Stimulated activated naive CD4-positive, alpha-beta T cell (primary cell): ENCODE measurements around the gene MITF.

ENCODE experiments used
- DNase-seq, 6 experiments: peaks; one replicate each; lab custom pipeline; 2025; lab: John Stamatoyannopoulos, UW

The MITF gene

DNA sequence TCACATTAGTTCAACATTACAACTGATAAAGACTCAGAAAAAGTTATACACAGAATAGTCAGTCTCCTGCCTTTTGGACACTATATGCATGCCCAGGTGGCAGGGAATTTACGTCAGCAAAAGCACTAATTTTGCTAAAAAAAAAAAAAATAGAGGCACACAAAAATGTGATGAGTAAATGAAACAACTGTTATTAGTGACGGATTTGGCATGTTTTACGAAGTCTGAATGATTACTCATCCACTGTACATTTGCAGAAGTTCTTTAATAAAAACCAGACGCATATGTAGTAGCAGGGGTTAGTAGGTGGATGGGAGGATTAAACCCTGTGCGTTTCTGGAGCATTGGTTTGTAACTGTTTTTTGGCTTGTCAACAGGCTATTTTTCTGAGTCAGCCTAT is 99.0 kb downstream of the MITF start:
- DNase-seq, result no peak

DNA sequence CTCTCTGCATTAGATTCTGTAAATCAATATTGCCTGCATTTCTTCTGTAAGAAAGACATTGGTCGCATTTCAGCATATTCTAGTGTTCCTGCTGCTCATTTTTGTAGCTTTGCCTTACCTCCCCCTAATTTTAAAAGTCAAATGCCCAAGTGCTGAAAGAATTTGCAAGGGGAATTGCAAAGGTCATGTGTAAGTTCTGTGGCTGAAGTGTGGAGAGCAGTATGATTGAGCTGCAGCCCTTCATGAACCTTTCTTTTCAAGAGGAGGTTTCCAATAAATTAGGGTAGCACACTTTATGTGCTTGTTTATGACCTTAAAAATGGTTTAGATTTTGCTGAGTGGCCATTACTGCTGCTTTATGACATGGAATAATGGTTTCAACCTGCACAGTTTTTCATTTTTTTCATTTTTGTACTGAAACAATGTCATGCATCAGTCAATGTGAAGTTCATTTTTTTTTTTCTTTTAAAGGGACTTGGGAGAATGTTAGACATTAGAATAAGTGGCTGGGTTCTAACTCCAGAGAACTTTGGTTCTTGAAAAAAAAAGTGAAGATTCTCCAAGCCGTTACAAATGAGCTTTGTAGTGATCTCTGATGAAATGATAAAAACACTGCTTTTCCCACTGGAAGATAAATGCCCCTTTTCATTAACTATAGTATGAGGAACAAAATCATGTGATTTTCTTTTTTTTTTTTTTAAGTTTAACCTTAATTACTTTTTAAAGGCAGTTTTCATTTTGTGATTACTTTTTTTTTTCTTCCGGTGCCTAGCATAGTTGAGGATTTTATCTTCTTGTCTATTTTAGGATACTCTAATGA is 99.6 kb downstream of the MITF start:
- DNase-seq, result no peak

DNA sequence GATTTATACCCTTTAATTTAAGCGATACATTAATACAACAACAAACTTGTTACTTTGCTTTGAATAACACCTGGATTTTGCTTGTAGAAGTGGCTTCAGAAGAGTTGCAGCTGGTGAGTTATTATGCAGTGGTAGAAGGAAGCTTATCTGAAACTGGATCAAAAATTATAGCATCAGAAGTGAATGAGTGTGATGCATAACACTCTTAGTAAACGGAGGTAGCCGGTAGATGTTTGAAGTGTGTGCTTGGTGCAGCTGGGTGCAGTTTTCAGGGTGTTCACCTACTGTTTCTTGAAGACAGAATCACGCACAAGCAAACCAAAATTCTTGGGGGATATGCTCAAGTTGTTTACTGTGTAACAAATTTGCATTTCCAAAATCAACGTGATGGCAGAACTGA is 103.1 kb downstream of the MITF start:
- DNase-seq, result no peak

DNA sequence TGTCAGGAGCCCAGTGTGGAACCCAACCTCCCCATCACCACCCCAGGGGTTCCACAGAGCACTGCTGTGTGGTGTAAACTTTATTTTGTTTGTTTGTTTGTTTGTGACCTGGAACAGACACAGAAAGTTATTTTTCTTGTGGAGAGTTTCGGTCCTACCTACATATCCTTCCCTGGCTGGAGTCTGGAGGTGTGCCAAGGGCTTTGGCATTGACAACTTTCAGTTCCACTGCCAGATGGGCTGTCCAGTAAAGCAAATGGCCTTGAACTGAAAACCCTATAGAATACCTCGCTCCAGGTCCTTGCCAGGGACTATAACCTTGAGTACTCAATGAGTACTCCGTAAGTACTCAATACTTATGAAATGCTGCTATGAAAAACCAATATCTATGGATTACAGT is 103.5 kb downstream of the MITF start:
- no peak for DNase-seq

DNA sequence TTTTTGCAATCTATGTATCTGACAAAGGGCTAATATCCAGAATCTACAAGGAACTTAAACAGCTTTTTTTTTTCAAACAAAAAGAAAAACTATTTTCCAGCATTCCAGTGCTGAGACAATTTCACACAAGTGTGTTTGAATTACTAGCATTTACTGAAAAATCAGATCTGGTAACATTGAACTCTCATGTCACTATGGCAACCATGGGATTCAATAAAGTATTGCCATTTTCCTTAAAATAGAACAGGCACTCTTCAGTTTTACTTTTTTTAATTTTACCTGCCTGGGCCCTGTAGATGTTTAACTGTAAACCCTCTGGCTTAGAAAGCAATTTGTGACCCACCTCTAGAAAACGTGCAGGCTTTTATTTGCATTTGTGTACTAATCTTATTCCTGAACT is 105.4 kb downstream of the MITF start:
- DNase-seq, result no peak

DNA sequence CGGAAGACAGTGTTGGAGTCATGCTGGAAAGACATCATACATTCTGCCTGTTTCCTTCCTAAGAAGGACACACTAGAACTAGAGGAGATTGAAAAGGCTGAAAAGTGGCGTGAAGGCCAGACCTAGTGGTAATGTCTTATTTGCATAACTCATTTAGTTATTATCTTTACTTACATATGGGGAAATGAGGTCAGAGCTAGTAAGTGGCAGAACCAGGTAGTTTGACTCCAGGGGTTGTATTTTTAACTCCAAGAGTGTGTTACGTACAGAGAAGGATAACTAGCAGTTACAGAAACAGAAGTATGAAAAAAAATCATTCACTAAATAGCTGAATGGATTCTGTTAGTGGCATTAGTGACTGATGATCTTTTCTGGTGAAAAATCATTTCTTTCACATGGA is 108.0 kb downstream of the MITF start:
- no peak for DNase-seq

DNA sequence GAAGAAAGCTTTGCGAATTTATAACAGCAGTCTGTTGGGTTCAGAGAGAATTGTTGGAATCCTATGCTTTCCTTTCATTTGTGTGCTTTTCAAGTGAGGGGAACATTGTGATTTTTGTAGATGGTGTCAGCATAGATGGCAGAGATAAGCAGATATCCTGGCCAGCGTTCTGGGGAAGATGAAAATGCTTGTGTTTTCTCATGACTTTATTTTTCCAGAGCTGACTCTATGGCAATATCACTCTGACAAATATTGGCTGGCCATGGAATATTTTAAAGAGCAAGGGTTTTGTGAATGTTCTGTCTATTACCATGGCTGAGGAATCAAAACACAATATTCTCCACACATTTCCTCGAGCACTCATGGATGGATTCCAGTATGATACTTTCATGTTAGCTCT is 108.8 kb downstream of the MITF start:
- DNase-seq, result no peak

DNA sequence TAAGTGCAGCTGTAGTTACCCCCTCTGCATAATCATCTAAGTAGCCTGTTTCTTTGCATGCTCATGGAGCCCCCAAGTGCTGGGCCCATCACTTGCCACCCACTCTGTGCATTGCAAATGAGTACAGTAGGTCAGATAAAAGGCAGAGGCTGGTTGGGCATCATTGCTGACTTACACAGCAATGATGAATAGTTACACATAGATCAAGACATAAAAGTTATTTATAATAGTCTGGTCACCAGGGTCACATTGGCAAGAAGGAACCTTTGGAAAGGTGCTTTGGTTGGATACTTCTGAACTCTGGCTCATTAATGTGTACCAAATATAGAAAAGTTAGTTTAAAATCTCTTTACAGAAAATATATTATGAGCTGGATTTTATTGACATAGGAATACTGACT is 111.6 kb downstream of the MITF start:
- no peak for DNase-seq

DNA sequence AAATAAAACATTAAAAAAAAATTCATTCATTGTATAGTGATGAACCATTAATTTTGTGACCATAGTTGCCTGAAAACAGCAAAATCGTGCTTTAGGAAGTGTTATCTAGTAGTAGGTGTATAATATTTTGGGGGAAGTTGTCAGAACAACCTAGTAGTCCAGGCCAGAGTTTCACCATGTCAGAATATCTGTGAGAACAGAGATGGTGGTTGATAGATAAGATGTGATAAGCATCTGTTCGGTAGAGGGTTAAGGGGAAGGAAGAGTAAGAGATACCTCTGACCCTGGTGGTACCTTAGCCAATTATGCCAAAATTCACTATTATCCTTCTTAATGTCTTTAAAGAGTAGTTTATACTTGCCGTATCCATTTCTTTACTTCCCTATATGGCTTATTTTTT is 113.8 kb downstream of the MITF start:
- no peak for DNase-seq

DNA sequence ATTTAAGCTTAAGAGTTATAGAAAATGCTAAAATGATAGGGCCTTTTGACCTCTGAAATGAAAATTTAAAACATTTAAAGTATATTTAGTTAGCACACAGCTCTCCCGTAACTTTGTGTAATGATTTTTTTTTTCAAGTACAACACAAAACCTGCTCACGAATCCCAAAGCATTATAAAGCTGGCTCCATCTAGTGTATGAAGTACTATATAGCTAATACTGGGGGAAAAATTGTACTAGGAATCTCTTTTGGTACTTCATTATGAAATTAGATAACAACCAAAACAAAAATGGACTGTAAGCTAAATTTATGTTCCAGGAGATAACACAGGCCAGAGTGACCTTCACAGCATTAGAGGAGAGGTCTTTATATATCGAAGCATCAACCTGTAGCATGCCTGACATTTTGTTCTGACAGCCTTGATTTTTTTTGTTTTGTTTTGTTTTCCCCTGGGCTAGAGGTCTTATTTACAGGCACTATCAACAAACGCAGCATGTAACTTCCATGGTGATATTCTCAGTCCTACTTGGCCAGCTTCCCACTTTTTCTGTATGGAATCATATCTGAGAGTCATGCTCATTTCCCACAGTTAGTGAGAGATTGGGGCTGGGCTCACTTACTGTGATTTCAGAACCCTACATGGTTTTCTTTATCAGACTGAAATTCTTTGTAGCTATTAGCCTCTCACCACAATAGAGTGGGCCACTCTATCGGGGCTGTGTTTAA is 116.3 kb downstream of the MITF start:
- DNase-seq, result no peak

DNA sequence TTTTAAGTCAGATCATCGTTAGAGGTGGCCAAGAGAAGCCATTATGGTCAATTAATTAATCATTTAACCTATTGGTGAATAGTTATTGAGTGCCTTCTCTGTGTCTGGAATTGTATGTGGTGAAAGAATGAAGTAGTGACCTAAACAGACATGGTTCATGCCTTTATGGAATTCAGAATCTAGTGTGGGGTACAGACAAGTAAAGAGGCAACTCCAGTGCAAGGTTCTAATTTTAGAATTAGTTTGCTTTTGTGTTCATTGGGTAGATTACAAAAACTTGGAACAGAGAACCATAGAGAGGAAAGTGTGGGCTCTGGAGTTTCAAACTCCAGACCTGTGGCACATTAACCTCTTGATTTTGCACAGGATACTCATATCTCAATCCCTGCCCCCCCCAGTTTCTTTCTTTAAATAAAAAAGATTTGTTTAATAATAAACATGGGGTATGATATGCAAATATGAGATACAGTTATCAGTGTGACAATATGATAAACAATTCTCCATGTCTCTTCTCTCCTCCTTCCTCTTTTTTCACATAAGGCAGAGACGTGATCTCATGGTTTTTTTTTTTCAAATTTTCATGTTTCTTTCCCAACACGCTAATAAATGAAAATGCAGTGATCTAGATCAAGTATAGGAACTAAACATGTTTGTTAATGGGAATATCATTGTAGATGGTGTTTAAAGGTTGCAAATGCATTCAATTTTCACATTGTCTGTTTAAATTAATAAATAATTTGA is 117.9 kb downstream of the MITF start:
- DNase-seq, result no peak

DNA sequence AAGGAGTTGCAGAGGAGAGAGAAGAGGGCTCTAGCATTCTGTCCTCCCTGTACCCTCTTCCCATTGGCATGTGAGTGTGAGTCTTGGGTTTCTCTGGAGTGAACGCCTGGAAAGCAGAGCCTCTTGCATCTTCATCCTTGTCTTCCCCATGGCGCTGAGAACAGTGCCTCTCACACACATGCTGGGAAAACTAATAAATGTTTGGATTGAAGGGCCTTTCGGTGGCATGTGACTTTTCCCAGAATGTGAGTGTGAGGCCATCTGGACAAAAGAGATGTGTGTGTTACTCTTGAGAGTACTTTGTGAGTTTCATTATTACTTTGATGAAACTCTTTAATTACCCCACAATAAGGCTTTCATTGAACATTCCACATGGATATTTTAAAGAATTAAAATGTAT is 122.3 kb downstream of the MITF start:
- no peak for DNase-seq

DNA sequence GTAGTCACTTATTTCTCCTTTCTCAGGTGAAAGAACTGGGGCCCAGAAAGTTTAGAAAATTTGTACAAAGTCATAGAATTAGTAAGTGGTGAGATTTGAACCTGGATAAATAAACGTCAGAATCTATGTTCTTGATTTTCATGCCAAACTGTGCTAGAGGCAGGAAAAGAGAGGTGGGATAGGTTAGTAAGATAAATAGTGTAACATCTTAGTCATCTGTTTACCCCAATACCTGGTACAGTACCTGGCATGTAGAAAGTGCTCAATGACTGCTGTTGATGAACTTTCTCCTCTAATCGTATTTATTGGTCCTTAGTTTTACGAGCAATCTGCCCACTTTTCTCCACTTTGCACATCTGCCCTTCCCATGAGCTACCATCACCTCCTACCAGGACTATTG is 124.9 kb downstream of the MITF start:
- DNase-seq, result no peak

DNA sequence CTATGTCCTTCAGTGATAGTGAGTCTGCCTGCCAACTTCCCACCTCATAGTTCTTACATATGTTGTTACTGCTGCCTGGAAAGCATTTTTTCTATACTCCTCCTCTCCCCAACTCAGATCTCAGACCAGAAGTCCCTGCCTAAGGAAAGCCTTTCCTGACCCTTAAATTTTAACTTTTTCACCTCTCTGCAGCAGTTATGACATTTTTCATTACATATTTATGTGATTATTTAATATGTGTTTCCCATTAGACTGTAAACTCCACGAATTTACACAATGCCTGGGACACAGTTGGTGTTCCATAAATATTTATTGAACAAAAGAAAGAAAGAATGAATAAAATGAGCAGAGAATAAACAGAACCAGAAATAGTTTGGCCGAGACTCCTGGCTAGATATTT is 125.5 kb downstream of the MITF start:
- no peak for DNase-seq

DNA sequence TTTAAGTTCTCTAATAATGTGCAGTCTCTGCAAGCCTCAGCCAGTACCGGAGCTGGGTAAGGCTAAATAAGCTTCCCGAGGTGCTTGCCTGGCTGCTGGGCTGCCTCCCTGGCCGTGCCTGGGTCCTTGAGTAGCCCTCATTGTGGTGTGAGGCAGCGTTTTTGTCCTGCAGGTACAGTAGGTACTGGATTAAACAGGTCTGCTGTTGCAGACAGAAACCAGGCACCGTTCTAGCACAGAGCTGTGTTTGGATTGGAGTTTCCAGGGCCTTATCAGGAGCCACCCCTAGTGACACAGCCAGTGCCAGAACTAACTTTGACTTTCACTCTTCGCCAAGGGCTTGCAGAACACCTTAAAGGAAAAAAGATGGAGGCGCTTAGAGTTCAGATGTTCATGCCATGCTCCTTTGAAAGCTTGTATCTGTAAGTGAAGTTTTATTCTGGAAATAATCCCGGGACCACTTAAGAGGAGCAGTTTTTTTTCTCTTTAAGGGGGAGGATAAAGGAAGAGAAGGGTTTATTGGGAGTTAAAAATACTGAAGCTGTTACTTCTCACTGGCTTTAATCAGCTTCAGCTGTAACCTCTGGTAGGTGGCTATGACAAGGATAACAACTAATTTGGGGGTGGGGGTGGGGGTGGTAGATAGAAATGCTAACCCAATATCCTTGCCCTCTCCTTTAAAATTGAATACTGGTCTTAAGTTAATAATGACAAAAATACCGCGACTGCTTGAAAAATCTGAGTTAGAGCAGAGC is 126.8 kb downstream of the MITF start:
- no peak for DNase-seq

DNA sequence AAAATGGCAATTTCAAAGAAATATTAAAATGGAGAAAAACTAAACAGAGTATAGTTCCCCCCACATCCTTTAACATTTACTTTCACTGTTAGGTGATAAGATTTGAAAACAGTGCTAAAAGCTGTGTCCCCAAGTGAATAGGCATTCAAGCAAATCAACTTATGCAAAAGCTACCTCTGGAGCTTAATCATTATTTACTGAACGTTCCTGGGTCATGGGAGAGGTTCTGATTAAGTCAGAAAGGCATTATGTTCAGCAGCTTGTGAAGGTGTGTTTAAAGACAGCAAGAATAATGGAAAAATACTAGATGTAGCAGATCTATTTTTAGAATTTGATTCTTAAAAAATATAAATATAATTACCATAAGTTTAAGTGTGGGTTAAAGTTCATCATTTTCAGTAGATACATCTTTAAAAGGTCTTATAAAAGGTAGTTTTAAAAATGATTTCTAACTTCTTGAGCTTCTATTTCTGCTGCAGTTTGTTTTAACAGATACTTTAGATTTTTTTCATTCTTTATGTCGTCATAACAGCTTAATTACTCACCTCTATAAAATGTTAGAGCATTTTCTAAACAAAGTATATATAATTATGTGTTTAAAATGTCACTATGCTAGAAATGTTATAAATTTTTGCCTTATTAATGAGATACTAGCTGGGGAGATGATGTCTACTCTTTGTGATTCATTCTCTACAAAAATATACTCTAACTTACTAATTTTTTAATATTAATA is 127.9 kb downstream of the MITF start:
- no peak for DNase-seq

DNA sequence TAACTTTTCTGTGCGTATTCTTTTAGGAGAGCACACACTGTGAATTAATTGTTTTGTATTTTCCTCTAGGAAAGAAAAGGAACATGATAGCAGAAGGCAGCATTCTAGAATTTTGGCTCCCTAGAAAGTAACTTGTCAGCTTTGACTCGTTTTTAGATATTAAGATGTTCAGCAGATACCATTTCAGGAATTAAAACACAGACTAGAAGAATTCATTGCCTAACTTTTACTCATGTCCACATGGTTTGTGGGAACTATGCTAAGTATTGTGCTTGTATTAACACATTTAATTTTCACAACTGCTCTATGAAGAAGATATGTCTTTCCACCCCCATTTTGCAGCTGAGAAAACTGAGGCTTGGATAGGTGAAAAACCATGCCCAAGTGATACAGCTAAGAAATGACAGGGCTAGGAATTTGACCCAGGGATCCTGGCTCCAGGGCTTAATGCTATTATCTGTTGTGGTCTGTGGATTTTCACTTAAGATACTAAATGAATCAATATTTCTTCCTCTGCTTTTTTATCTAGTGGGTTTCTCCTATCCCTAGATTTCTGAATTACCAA is 128.8 kb downstream of the MITF start:
- no peak for DNase-seq

DNA sequence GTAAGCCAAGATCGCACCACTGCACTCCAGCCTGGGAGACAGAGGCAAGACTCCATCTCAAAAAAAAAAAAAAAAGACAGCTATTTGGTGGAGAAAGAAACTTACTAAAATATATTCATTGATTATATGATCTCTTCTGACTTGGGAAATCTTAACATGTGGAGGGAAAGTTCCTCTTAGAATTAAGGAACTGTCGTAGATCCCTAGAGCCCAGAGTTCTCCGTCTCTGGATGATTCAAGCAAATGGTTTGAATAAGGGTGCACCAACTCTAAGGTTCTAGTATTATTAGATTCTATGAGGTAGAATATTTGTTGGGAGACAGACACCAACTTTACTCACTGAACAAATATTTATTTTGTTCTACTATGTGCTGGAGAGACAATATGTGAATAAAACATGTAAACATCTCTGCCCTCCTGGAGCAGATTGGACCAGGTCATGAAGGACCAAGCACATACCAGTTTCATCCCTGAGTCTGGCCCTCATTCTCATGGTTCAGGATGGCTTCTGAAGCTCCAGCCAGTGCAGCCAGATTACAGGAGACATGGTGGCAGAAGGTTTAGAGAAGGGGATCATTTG is 129.7 kb downstream of the MITF start:
- DNase-seq, result no peak

DNA sequence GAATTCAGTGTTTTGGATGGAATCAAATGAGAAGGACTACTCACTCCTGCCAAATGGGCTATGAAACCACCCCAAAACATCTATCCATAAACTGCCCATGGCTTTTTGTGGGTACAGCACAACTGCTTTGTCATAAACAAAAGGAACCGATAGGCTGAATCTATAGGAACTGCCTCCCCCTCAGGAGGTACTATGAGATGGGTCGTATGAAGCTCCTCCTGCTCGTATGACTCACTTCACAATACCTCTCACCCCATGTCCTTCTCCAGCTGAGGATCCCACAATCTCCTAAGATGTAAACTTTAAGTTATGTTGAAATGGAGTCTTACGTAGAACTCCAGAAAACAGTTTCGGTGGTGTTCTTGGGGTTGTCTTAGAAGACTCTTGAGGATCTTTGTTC is 130.4 kb downstream of the MITF start:
- DNase-seq, result no peak

DNA sequence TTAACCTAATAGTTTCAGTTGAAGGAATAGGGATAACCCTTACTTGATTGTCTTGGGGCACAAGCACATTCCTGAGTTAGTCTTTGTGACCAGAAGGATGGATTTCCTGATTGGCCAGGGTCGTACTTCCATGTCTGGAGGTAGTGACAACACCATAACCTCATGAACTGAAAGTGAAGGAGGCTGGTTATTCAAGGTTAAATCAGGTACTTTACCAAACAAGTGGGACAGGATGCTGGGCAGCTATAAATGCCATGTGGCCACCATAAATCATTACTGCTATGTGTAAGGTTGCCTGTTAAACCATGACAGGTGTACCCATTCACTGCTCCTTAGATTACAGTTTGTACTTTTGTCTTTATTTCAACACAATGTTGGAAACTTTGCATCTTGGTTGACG is 132.0 kb downstream of the MITF start:
- no peak for DNase-seq

DNA sequence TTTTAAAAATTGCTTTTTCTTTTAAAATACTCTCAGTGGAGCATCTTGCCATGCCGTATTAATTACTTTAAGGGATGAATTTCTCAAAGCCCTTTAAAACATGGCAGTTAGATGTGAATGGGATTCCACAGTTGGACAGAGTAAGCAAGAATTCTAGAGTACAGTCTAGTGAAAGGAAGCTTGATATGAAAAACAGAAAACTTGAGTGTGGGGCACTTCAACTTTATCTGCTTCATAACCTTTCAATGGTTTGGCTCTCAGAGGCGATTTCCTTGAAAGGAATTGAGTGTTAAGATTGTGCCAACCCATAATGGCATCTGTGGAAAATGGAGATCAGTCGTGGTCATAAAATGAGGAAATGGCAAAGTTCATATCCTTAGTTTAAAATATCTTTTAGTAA is 132.6 kb downstream of the MITF start:
- DNase-seq, result no peak
